Vagina (tissue), 2 donors: ENCODE results near the gene GPR17. TPM values are rescaled to one million over a fixed set of nuclear protein-coding genes. Genes with fewer than 3 reads are reported as not detected.

Experiments
- DNase-seq, 2 donors: peaks; one replicate each; pipeline ENCODE4 v3.0.0-alpha.2; 2017; ENCODE audit errors: extremely low spot score in 2 of 2
- H3K27ac ChIP-seq: fragments of 200-600 bp; sonication (generic); one replicate; pipeline ENCODE4 v1.5.1; 2019
- H3K27me3 ChIP-seq: fragments of 200-600 bp; sonication (generic); one replicate; pipeline ENCODE4 v1.5.1; 2019
- H3K36me3 ChIP-seq, 2 donors: fragments of 200-600 bp; sonication (generic); one replicate each; pipeline ENCODE4 v1.5.1; 2017 to 2019
- H3K4me1 ChIP-seq: fragments of 200-600 bp; sonication (generic); one replicate; pipeline ENCODE4 v1.5.1; 2019
- H3K4me3 ChIP-seq, 2 donors: fragments of 200-600 bp; sonication (generic); 1 replicate in 1 of 2; 2 replicates in 1 of 2; pipeline ENCODE4 v1.5.1; 2016 to 2019
- H3K9me3 ChIP-seq: fragments of 200-600 bp; sonication (generic); one replicate; pipeline ENCODE4 v1.5.1; 2019
- POLR2A ChIP-seq, 2 donors: fragments of 450-650 bp; IDR thresholded peaks; one replicate each; pipeline ENCODE4 v1.6.1; 2017; ENCODE audit warnings: antibody characterized with exemption in 2 of 2, mild to moderate bottlenecking in 2 of 2, moderate library complexity in 2 of 2
- POLR2AphosphoS5 ChIP-seq, 2 donors: sonication (generic); formaldehyde crosslinking; IDR thresholded peaks; one replicate each; pipeline ENCODE4 v1.9.0; 2017; ENCODE audit warnings: antibody characterized with exemption in 2 of 2, mild to moderate bottlenecking in 2 of 2, low read depth in 1 of 2; ENCODE audit not compliant: insufficient read depth in 1 of 2
- intact Hi-C: fragments of 100-400 bp; cut with DNase I; formaldehyde crosslinking; loops from one replicate; pipeline ENCODE4 v1.15.1; 2023
- total RNA-seq: library from RNA; depleted of rRNA; stranded (reverse); fragments of >200 nt; gene quantifications from one replicate; pipeline ENCODE4 v1.2.3, GENCODE V29; 2016
- TF ChIP-seq, protein P1 (sequence below), 3 experiments: fragments of 450-650 bp in 2 of 3; fragments of 200-600 bp in 1 of 3; sonication (generic) in 1 of 3; IDR thresholded peaks; one replicate each; pipeline ENCODE4 v1.5.1; 2017 to 2019; ENCODE audit warnings: antibody characterized with exemption in 3 of 3, mild to moderate bottlenecking in 2 of 3, moderate library complexity in 2 of 3

The GPR17 gene
- total RNA-seq, 1 donor from 2014 or later = not detected

DNA sequence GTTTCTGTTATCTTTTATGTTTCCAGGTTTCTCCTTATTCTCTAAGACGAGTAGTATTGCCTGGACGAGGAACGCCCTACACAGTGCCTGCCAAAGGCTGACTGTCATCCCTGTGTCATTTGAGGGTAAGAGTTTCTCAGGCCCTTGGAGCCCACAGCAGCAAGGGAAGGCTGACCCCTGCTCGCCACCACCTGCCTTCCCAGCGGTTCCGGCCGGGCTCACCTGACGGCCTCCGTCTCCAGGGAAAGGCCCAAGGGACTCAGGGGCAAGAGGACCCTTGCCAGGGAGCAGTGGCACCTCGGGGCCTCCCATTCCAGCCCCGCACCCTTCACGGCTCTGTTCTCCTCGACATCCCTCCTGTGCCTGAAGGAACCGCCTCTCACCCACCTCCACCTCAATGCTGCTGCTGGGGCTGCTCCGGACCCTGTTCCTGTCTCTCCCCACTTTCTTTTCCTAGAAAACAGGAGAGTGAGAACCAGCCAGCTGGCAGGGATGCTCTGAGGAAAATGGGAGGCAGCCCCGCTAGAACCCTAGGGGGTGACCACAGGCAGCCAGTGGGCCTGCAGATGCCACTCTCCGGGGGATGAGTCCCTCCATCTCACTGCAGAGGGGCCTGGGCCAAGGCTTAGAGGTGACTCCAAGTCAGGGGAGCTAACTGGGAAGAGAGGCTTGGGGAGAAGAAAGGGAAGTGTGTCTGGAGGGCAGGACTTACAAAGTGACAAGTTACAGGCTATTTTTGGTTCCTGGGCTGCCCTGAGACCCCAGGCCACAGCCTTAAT lies 27.5 kb downstream of the GPR17 start:
- intact Hi-C loops = no loop called here
- peak overlapping the region; percentile 58 to 81 for H3K4me3 ChIP-seq
- no peaks in the 10 kb centered on the region for H3K27me3 ChIP-seq
- TF ChIP-seq POLR2A (IDR thresholded peaks at IDR 0.05) = no peak
- no peak for TF ChIP-seq POLR2AphosphoS5 (IDR thresholded peaks at IDR 0.05; ENCODE audit: insufficient read depth in 1 of 2, low read depth in 1 of 2)
- TF ChIP-seq, protein P1, sequence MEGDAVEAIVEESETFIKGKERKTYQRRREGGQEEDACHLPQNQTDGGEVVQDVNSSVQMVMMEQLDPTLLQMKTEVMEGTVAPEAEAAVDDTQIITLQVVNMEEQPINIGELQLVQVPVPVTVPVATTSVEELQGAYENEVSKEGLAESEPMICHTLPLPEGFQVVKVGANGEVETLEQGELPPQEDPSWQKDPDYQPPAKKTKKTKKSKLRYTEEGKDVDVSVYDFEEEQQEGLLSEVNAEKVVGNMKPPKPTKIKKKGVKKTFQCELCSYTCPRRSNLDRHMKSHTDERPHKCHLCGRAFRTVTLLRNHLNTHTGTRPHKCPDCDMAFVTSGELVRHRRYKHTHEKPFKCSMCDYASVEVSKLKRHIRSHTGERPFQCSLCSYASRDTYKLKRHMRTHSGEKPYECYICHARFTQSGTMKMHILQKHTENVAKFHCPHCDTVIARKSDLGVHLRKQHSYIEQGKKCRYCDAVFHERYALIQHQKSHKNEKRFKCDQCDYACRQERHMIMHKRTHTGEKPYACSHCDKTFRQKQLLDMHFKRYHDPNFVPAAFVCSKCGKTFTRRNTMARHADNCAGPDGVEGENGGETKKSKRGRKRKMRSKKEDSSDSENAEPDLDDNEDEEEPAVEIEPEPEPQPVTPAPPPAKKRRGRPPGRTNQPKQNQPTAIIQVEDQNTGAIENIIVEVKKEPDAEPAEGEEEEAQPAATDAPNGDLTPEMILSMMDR (IDR thresholded peaks at IDR 0.05) = no peak
- H3K36me3 ChIP-seq = no peaks in the 10 kb centered on the region
- no peaks in the 10 kb centered on the region for H3K9me3 ChIP-seq
- DNase-seq = no peak
- H3K27ac ChIP-seq = peak overlapping the region; percentile 81
- H3K4me1 ChIP-seq = peaks cover 25% of the 10 kb centered on the region

DNA sequence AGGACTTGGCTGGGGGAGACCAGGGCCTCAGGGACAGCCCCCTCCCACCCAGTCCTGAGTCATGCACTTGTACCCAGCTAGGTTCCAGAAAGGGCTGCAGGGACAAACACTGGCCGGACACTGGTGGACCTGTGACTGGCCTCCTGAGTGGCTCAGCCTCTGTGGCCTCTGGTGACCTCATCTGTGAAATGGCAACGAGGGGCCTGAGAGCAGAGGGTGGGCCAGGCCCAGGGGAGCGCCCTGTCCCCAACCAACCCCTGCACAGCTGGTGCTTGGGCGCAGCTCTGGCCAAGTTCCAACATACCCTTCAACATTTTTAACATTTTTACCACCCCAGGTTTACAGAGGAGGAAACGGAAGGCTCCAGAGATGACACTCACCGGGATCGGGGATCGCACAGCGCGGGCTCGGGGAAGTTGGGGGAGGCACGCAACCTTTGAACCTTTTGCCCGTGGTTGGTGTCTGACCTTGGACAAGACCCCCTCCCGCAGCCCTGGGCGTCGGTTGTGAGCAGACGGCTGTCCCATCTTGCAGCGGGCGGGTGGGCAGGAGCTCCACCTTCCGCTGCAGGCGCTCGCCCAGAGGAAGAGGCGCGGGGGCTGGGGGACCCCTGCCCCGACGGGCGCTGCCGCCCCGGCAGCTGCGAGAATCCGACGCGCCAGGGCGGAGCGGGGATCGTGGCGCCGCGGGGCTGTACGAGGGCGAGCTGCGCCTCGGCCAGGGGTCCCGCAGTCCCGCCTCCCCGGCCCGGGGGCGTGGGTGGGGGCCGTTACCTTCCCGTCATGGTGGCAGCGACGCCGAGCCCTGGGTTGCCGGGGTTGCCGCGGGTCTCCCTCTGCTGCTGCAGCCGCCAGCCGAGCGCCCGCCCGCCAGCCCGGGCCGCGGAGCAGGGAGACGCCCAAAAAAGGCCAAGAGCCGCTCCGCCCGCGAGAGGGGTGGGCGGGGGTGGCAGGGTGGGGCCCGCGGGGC lies 28.6 kb downstream of the GPR17 start:
- Histone ChIP-seq H3K36me3 (no peaks in the 10 kb centered on the region), H3K4me1 (peaks cover 25% of the 10 kb centered on the region), H3K27ac (peak overlapping the region; percentile 81), H3K9me3 (no peaks in the 10 kb centered on the region), H3K4me3 (peak overlapping the region; percentile 58 to 81), H3K27me3 (no peaks in the 10 kb centered on the region)
- TF ChIP-seq POLR2A (IDR thresholded peaks at IDR 0.05) = no peak
- TF ChIP-seq, protein P1 (IDR thresholded peaks at IDR 0.05) = no peak
- no peak for TF ChIP-seq POLR2AphosphoS5 (IDR thresholded peaks at IDR 0.05; ENCODE audit: insufficient read depth in 1 of 2, low read depth in 1 of 2)
- intact Hi-C loops = no loop called here
- no peak for DNase-seq

DNA sequence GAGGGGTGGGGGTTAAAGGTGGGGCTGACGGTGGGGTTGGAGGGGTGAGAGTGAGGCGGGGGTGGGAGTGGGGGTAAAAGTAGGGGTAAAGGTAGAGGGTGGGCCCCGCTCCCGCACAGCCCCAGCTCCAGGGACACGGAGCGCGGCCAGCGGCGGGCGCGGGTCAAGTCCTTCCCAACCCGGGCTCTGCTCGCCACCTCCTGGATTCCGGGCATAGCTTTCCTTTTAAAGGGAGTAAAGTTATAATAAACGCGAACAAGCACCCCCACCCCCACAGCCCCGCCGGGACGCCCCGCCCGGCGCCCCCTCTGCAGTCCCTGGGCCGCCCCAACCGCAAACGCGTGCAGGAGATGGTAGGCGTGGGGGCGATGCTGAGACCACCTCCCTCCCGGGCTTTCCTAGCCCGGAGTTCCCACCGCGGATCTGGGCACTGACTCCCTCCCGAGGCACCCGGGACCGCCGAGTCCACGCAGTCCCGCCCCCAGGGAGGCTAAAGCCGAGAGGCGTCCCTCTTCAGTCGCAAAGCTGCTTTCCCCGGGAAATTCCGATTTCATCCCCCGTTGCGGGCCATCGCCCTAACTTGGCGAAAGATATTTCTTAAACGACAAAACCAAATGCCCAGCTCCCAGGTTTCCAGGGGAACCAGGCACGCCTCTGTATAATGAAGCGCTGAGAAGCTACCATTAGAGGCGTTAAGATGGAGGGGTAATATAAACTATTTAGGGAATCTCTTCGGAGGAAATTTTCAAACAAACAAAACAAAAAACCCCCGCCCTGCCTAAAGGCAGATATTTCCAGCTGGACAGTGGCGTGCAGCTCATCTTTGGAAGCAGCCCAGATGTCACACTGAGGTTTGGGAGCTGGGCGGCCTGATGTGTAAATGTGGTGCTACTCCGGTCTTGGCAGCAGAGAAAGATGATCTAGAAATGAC lies 29.6 kb downstream of the GPR17 start, which contains the start of gene LIMS2:
Gene LIMS2 (minus strand): TSS at position 200 of the 931 bp plus-strand sequence. CDS start 506 bp downstream, outside the sequence.
- TF ChIP-seq, protein P1 (IDR thresholded peaks at IDR 0.05) = no peak
- TF ChIP-seq POLR2AphosphoS5 (IDR thresholded peaks at IDR 0.05; ENCODE audit: insufficient read depth in 1 of 2, low read depth in 1 of 2) = peak in 1 of 2 donors; percentile 21
- Histone ChIP-seq H3K9me3 (no peaks in the 10 kb centered on the region), H3K27ac (peak within 1 kb of the TSS; percentile 81), H3K36me3 (no peaks in the 10 kb centered on the region), H3K27me3 (no peaks in the 10 kb centered on the region), H3K4me3 (peak within 1 kb of the TSS; percentile 58 to 81), H3K4me1 (peaks cover 25% of the 10 kb centered on the region)
- intact Hi-C loops = no loop called here
- DNase-seq = no peak

DNA sequence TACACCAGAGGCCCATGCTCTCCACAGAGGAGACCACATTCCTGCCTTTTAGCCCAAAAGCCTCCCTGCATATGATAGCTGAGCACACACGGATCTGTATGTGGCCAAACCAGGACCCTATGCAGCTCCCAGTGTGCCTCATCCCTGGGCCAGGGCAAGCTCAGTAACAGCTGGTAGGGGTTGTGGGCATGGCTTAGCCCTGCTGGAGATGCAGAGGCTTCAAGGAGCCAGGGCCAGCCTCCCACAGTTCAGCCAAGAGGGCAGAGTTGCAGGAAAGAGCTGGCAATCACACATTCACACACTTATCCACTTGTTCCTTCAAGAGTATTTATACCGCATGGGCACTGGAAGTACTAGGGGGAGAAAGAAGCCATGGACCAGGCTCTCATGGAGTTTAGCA lies 31.0 kb downstream of the GPR17 start:
- Histone ChIP-seq H3K36me3 (no peaks in the 10 kb centered on the region), H3K27ac (no peak overlapping the region), H3K4me3 (no peak overlapping the region), H3K4me1 (peaks cover 37% of the 10 kb centered on the region), H3K27me3 (no peaks in the 10 kb centered on the region), H3K9me3 (no peaks in the 10 kb centered on the region)
- intact Hi-C loops = no loop called here
- TF ChIP-seq POLR2A (IDR thresholded peaks at IDR 0.05) (no peak), POLR2AphosphoS5 (IDR thresholded peaks at IDR 0.05; ENCODE audit: insufficient read depth in 1 of 2, low read depth in 1 of 2) (no peak)
- TF ChIP-seq, protein P1 (IDR thresholded peaks at IDR 0.05) = no peak
- no peak for DNase-seq
